ENCODE measurements around the gene UNC5CL.
A peak's percentile ranks its signal among the peaks of the same experiment; 100 is the strongest.
"Not testable (repeated sequence)": the region's sequence is repeated elsewhere in the genome, so short reads cannot be mapped to it uniquely, and the experiment has no call there.

The UNC5CL gene

GRCh38 chr6:41023114-41023513 lies 15.9 kb downstream of the UNC5CL start:
- TF ChIP-seq CTCF (IDR thresholded peaks at IDR 0.05; ENCODE audit: insufficient read depth, low read length, missing control alignments), result no peak
- ChIA-PET POLR2A (no interaction called here), CTCF (interaction anchor here (0.8 to 15.7 kb wide), 9 partner anchors 10 to 333 kb away, joined by 3 to 389 read pairs (median 4); no protein-coding TSS in a partner anchor)
- no peak overlapping the region for H3K4me3 ChIP-seq (ENCODE audit: low read depth, low read length)
- DNase-seq (ENCODE audit: low read depth, low spot score), result no peak

GRCh38 chr6:41022294-41022693 lies 16.7 kb downstream of the UNC5CL start:
- H3K4me3 ChIP-seq (ENCODE audit: low read depth, low read length), result no peak overlapping the region
- no peak for DNase-seq (ENCODE audit: low read depth, low spot score)
- POLR2A ChIA-PET, result no interaction called here
- CTCF ChIA-PET, result interaction anchor here (0.7 to 15.7 kb wide), 9 partner anchors 8 to 332 kb away, joined by 3 to 389 read pairs (median 4); no protein-coding TSS in a partner anchor
- TF ChIP-seq CTCF (IDR thresholded peaks at IDR 0.05; ENCODE audit: insufficient read depth, low read length, missing control alignments), result no peak

GRCh38 chr6:41021832-41022231 lies 17.2 kb downstream of the UNC5CL start:
- ChIA-PET POLR2A (no interaction called here), CTCF (interaction anchor here (0.7 to 15.7 kb wide), 8 partner anchors 9 to 332 kb away, joined by 3 to 389 read pairs (median 4); no protein-coding TSS in a partner anchor)
- DNase-seq (ENCODE audit: low read depth, low spot score), result peak; percentile 23
- no peak overlapping the region for H3K4me3 ChIP-seq (ENCODE audit: low read depth, low read length)
- peak; percentile 63 for TF ChIP-seq CTCF (IDR thresholded peaks at IDR 0.05; ENCODE audit: insufficient read depth, low read length, missing control alignments)

- ChIA-PET CTCF (interaction anchor here (0.7 to 15.7 kb wide), 3 partner anchors 11 to 172 kb away, joined by 3 to 389 read pairs (median 39); no protein-coding TSS in a partner anchor), POLR2A (no interaction called here)
- DNase-seq (ENCODE audit: low read depth, low spot score), result no peak
- no peak overlapping the region for H3K4me3 ChIP-seq (ENCODE audit: low read depth, low read length)
- TF ChIP-seq CTCF (IDR thresholded peaks at IDR 0.05; ENCODE audit: insufficient read depth, low read length, missing control alignments), result no peak
These were observed 21.4 kb downstream of the UNC5CL start for GRCh38 chr6:41017663-41018062.

GRCh38 chr6:41015860-41016259 lies 23.2 kb downstream of the UNC5CL start:
- POLR2A ChIA-PET; H3K4me3 ChIP-seq (ENCODE audit: low read depth, low read length); DNase-seq (ENCODE audit: low read depth, low spot score): not testable (repeated sequence)
- CTCF ChIA-PET, result interaction anchor here (1.8 to 4.3 kb wide), 2 partner anchors 11 to 12 kb away, joined by 11 to 39 read pairs; no protein-coding TSS in a partner anchor

GRCh38 chr6:41014780-41015179 lies 24.2 kb downstream of the UNC5CL start:
- H3K4me3 ChIP-seq (ENCODE audit: low read depth, low read length), result no peak overlapping the region
- no peak for DNase-seq (ENCODE audit: low read depth, low spot score)
- CTCF ChIA-PET, result interaction anchor here (0.7 to 1.8 kb wide), 4 partner anchors 13 to 119 kb away, joined by 3 to 11 read pairs (median 4); no protein-coding TSS in a partner anchor
- POLR2A ChIA-PET, result no interaction called here
- TF ChIP-seq CTCF (IDR thresholded peaks at IDR 0.05; ENCODE audit: insufficient read depth, low read length, missing control alignments), result no peak
